ENCODE results near the gene CREB3.

CREB3 gene

DNA sequence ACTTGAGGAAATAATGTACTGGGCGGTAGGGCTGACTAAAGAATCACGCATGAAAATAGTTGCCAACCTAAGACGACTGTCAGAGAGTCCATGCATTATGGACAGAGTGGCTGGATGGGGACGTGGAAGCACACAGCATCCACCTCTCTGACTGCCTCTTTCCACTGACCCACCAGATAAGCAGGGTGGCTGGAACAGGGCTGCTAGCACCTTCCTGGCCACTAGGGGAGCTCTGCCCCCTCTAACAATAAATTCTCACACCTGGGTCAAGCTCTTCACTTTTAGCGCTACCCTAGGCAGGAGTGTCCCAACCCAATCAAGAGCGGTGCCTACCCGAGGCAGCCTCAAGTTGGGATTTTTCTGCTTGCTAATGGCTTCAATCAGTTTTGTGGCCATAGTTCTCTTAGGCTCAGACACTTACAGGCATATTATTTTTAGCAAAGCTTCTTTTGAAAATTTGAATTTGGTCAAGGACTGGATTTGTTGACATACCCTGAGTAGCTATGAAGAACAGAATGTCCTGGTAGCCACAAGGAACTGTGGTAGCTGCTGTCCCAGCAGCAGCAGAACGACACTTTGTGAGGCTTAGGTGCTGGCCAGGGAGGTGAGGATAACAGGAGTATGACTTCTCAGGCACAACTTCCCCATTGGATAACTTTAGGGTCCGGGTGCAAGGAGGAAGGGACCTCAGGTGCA, 35.8 kb upstream of the CREB3 start:
- H3K9me3 ChIP-seq (replicated peaks in 1 of 11) = no peaks in the 10 kb centered on the region
- H3K4me1 ChIP-seq = peaks cover 0 to 4% (median 3%) of the 10 kb centered on the region in 10 experiments; a peak in 14 of 20 replicates
- no peak for TF ChIP-seq Cebpa-rat (IDR thresholded peaks at IDR 0.05)
- H4K20me1 ChIP-seq = peaks cover 4 to 60% (median 32%) of the 10 kb centered on the region in 11 experiments; a peak in 18 of 22 replicates
- H3K9ac ChIP-seq = no peak overlapping the region
- peaks cover 60 to 69% (median 63%) of the 10 kb centered on the region in 11 experiments for H3K36me3 ChIP-seq
- H3K27ac ChIP-seq = no peak overlapping the region
- H3K27me3 ChIP-seq = no peaks in the 10 kb centered on the region
- no peak overlapping the region for H3K4me2 ChIP-seq
- no peak overlapping the region for H3K4me3 ChIP-seq

DNA sequence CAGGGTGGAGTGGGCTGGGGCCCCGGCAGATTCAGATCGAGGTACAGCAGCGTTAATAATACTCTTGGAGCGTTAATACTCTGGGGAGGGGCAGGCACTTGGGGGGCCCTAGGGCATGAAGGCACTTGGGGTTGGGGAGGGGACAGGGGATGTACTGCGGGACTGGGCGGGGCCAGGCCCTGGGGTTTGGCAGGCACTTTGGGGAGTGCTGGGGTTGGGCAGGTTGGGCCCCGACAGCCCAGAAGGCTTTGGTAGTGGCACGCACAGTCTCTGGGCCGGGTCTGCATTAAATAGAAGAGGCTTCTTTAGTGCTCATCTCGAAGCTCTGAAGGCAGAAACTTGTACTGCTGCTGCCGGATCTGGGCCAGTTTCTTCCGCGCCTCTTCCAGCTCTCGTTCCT, 35.0 kb upstream of the CREB3 start:
- Histone ChIP-seq H3K27ac (no peak overlapping the region), H3K9ac (no peak overlapping the region), H3K4me2 (no peak overlapping the region), H3K4me3 (no peak overlapping the region), H3K36me3 (peaks cover 68 to 77% (median 71%) of the 10 kb centered on the region in 11 experiments), H4K20me1 (peaks cover 4 to 67% (median 32%) of the 10 kb centered on the region in 11 experiments; a peak in 18 of 22 replicates), H3K27me3 (no peaks in the 10 kb centered on the region), H3K9me3 (replicated peaks in 1 of 11) (no peaks in the 10 kb centered on the region), H3K4me1 (no peaks in the 10 kb centered on the region)
- TF ChIP-seq Cebpa-rat (IDR thresholded peaks at IDR 0.05) = no peak

DNA sequence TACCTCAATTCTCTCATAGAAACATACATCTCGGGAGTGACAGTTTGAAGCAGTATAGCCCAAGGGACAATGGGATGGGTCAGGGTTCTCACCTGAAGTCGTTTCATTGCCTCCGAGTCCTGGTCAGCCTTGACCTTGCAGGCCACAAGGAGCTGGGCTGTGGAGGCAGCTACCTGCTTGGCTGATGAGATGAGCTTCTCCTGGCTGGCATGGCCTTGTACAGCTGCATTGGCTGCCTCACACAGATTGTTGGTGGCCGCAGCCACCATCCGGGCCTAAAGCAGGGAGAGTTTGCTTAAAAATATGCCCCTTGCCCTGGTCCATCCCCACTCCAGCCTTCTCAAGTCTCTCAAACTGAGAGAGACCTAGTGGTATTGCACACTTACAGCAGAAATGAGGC, 34.2 kb upstream of the CREB3 start:
- Histone ChIP-seq H3K27ac (no peak overlapping the region), H4K20me1 (peaks cover 4 to 75% (median 32%) of the 10 kb centered on the region in 11 experiments; a peak in 18 of 22 replicates), H3K4me2 (no peak overlapping the region), H3K36me3 (peaks cover 75 to 85% (median 78%) of the 10 kb centered on the region in 11 experiments), H3K4me1 (no peaks in the 10 kb centered on the region), H3K9ac (no peak overlapping the region), H3K9me3 (replicated peaks in 1 of 11) (no peaks in the 10 kb centered on the region), H3K27me3 (no peaks in the 10 kb centered on the region), H3K4me3 (no peak overlapping the region)
- no peak for TF ChIP-seq Cebpa-rat (IDR thresholded peaks at IDR 0.05)

DNA sequence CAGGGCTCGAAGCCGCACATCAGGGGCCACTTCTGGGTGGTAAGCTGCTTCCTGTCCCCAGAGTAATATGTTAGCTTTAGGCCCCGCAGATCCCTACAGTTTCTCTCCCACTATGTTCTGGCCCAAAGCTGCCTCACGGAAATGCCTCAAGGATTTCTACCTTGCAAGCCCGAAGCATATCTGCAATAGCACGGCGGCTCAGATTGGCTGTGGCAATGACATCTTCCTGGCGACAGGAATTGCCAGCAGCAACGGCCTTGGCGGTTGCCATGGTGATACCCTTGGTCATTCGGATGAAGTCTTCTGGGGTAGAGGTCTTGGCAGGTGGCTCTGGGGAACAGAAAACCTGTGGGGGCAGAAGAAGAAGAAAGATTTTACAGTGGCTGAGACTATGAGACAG, 32.4 kb upstream of the CREB3 start:
- Histone ChIP-seq H3K27ac (no peak overlapping the region), H4K20me1 (peaks cover 4 to 93% (median 32%) of the 10 kb centered on the region in 11 experiments; a peak in 18 of 22 replicates)
- no peak for TF ChIP-seq Cebpa-rat (IDR thresholded peaks at IDR 0.05)

GRCh38 chr9:35700942-35701341, 31.5 kb upstream of the CREB3 start:
- Histone ChIP-seq H3K27me3 (no peaks in the 10 kb centered on the region), H4K20me1 (peaks cover 4 to 99% (median 40%) of the 10 kb centered on the region in 11 experiments; a peak in 18 of 22 replicates), H3K9ac (no peak overlapping the region), H3K4me2 (no peak overlapping the region), H3K27ac (no peak overlapping the region), H3K9me3 (replicated peaks in 1 of 11) (no peaks in the 10 kb centered on the region), H3K4me3 (no peak overlapping the region), H3K4me1 (no peaks in the 10 kb centered on the region), H3K36me3 (peaks cover 99 to 100% (median 100%) of the 10 kb centered on the region in 11 experiments)
- TF ChIP-seq Cebpa-rat (IDR thresholded peaks at IDR 0.05) = no peak

More for the DNA sequence above, 32.4 kb upstream of the CREB3 start:
- H3K9ac ChIP-seq = no peak overlapping the region
- peaks cover 93 to 100% (median 96%) of the 10 kb centered on the region in 11 experiments for H3K36me3 ChIP-seq
- H3K9me3 ChIP-seq (replicated peaks in 1 of 11) = no peaks in the 10 kb centered on the region
- no peaks in the 10 kb centered on the region for H3K4me1 ChIP-seq
- no peaks in the 10 kb centered on the region for H3K27me3 ChIP-seq
- H3K4me3 ChIP-seq = no peak overlapping the region
- no peak overlapping the region for H3K4me2 ChIP-seq

GRCh38 chr9:35702696-35703095, 29.8 kb upstream of the CREB3 start:
- Histone ChIP-seq H3K4me3 (no peak overlapping the region), H3K4me2 (no peak overlapping the region), H3K27ac (no peak overlapping the region), H3K36me3 (peaks cover 100% of the 10 kb centered on the region in 11 experiments), H4K20me1 (peaks cover 0 to 99% (median 25%) of the 10 kb centered on the region in 11 experiments; a peak in 16 of 22 replicates), H3K4me1 (no peaks in the 10 kb centered on the region), H3K27me3 (no peaks in the 10 kb centered on the region), H3K9me3 (replicated peaks in 1 of 11) (no peaks in the 10 kb centered on the region), H3K9ac (no peak overlapping the region)
- no peak for TF ChIP-seq Cebpa-rat (IDR thresholded peaks at IDR 0.05)

- no peaks in the 10 kb centered on the region for H3K27me3 ChIP-seq
- no peak overlapping the region for H3K4me2 ChIP-seq
- H3K4me3 ChIP-seq = no peak overlapping the region
- no peaks in the 10 kb centered on the region for H3K9me3 ChIP-seq (replicated peaks in 1 of 11)
- H3K9ac ChIP-seq = no peak overlapping the region
- no peaks in the 10 kb centered on the region for H3K4me1 ChIP-seq
- TF ChIP-seq Cebpa-rat (IDR thresholded peaks at IDR 0.05) = no peak
- H3K27ac ChIP-seq = no peak overlapping the region
- peaks cover 0 to 99% (median 22%) of the 10 kb centered on the region in 11 experiments; a peak in 15 of 22 replicates for H4K20me1 ChIP-seq
- peaks cover 100% of the 10 kb centered on the region in 11 experiments for H3K36me3 ChIP-seq
Measured at GRCh38 chr9:35703906-35704672, 28.4 kb upstream of the CREB3 start.

- Histone ChIP-seq H3K4me2 (no peak overlapping the region), H4K20me1 (peaks cover 0 to 97% (median 14%) of the 10 kb centered on the region in 11 experiments; a peak in 13 of 22 replicates), H3K4me3 (no peak overlapping the region), H3K27me3 (no peaks in the 10 kb centered on the region), H3K9me3 (replicated peaks in 1 of 11) (no peaks in the 10 kb centered on the region), H3K36me3 (peaks cover 98 to 100% (median 98%) of the 10 kb centered on the region in 11 experiments), H3K27ac (no peak overlapping the region), H3K4me1 (no peaks in the 10 kb centered on the region), H3K9ac (no peak overlapping the region)
- no peak for TF ChIP-seq Cebpa-rat (IDR thresholded peaks at IDR 0.05)
Measured at GRCh38 chr9:35705372-35705771, 27.1 kb upstream of the CREB3 start.

GRCh38 chr9:35705836-35706430, 26.5 kb upstream of the CREB3 start:
- no peak overlapping the region for H3K4me2 ChIP-seq
- TF ChIP-seq Cebpa-rat (IDR thresholded peaks at IDR 0.05) = no peak
- no peaks in the 10 kb centered on the region for H3K9me3 ChIP-seq (replicated peaks in 1 of 11)
- no peak overlapping the region for H3K9ac ChIP-seq
- no peaks in the 10 kb centered on the region for H3K27me3 ChIP-seq
- peaks cover 98 to 100% (median 98%) of the 10 kb centered on the region in 11 experiments for H3K36me3 ChIP-seq
- no peak overlapping the region for H3K27ac ChIP-seq
- H3K4me3 ChIP-seq = no peak overlapping the region
- peaks cover 0 to 97% (median 14%) of the 10 kb centered on the region in 11 experiments; a peak in 14 of 22 replicates for H4K20me1 ChIP-seq
- no peaks in the 10 kb centered on the region for H3K4me1 ChIP-seq
